Measurements from ENCODE around the gene NRG2. TPM values are rescaled to one million over a fixed set of nuclear protein-coding genes. Genes with fewer than 3 reads are reported as not detected.

NRG2 gene
- total and polyA plus RNA-seq, 2 donors (not counting 3 experiments of a cell fraction or from before 2014, with no cell fraction given): 0.26 to 0.42 TPM

DNA sequence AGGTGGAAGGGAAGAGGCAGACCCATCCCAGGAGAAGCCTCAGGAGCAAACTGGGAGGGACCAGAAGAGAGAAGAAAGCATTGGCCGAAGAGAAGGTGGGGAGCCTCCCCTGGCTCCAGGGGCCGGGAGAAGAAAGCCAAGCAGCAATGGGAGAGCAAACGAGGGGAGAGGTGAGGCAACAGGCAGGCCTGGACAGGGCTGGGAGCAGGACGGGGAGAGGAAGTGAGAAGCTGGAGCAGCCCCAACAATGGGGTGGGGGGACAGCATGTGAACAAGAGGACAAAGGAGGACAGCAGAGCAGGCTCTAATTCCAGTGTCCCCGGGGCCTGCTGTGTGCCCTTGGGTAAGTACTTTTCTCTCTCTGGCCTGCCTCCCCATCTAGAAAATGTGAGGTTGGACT, 132.2 kb downstream of the NRG2 start:
- no TSS peak for BruUV-seq (replicated peaks)
- H3K27me3 ChIP-seq (ENCODE audit: control insufficient read depth in 2 of 2, insufficient read depth in 2 of 2, low read length in 2 of 2): peaks cover 13 to 17% of the 10 kb centered on the region in 2 experiments
- H3K27ac ChIP-seq (ENCODE audit: insufficient read depth, low read depth, low read length): no peak overlapping the region
- intact Hi-C loops (cut with micrococcal nuclease) (no loop called here), dilution Hi-C loops (cut with MboI; ENCODE audit: extremely low pct_ligation_motif_present, low sequenced_read_pairs) (no loop called here)
- DNase-seq (ENCODE audit: low read depth, low spot score) (no peak), FAIRE-seq (no peak)
- H3K4me3 ChIP-seq (replicated peaks in 1 of 3; ENCODE audit: insufficient read depth in 1 of 3, low read depth in 1 of 3, low read length in 3 of 3): no peak overlapping the region
- no peaks in the 10 kb centered on the region for H3K9me1 ChIP-seq (replicated peaks; ENCODE audit: control insufficient read depth, extremely low read depth, insufficient read depth, low read length)
- no peak overlapping the region for H2AFZ ChIP-seq (ENCODE audit: low read depth, low read length)
- TF ChIP-seq POLR2A (IDR thresholded peaks at IDR 0.05; ENCODE audit: low read depth, low read length) (no peak), EZH2 (IDR thresholded peaks at IDR 0.05; ENCODE audit: borderline replicate concordance, low read depth, low read length, severe bottlenecking) (no peak), GATA2 (IDR thresholded peaks at IDR 0.05; ENCODE audit: insufficient read depth, insufficient read length, low read depth, low read length) (no peak), POLR2AphosphoS5 (IDR thresholded peaks at IDR 0.05; ENCODE audit: insufficient read depth, low read depth, low read length) (no peak), JUN (IDR thresholded peaks at IDR 0.05; ENCODE audit: borderline replicate concordance, insufficient read depth, insufficient read length, low read depth) (no peak)
- TF ChIP-seq, protein P1, sequence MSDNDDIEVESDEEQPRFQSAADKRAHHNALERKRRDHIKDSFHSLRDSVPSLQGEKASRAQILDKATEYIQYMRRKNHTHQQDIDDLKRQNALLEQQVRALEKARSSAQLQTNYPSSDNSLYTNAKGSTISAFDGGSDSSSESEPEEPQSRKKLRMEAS (IDR thresholded peaks at IDR 0.05; ENCODE audit: insufficient read depth, insufficient read length): no peak
- TF ChIP-seq, protein P2, sequence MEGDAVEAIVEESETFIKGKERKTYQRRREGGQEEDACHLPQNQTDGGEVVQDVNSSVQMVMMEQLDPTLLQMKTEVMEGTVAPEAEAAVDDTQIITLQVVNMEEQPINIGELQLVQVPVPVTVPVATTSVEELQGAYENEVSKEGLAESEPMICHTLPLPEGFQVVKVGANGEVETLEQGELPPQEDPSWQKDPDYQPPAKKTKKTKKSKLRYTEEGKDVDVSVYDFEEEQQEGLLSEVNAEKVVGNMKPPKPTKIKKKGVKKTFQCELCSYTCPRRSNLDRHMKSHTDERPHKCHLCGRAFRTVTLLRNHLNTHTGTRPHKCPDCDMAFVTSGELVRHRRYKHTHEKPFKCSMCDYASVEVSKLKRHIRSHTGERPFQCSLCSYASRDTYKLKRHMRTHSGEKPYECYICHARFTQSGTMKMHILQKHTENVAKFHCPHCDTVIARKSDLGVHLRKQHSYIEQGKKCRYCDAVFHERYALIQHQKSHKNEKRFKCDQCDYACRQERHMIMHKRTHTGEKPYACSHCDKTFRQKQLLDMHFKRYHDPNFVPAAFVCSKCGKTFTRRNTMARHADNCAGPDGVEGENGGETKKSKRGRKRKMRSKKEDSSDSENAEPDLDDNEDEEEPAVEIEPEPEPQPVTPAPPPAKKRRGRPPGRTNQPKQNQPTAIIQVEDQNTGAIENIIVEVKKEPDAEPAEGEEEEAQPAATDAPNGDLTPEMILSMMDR (IDR thresholded peaks at IDR 0.05; ENCODE audit: extremely low read depth in 1 of 2, insufficient read depth in 1 of 2, low read depth in 1 of 2, low read length in 2 of 2): no peak
- no peaks in the 10 kb centered on the region for H3K4me1 ChIP-seq (ENCODE audit: control insufficient read depth, extremely low read depth, insufficient read depth, low read length)
- H4K20me1 ChIP-seq (replicated peaks; ENCODE audit: control insufficient read depth, extremely low read depth, insufficient read depth, low read length): no peaks in the 10 kb centered on the region
- no peak overlapping the region for H3K4me2 ChIP-seq (ENCODE audit: insufficient read depth, low read length)
- H3K36me3 ChIP-seq (ENCODE audit: control insufficient read depth in 2 of 2, extremely low read depth in 1 of 2, insufficient read depth in 2 of 2, low read length in 2 of 2): no peaks in the 10 kb centered on the region
- no peaks in the 10 kb centered on the region for H3K79me2 ChIP-seq (ENCODE audit: control insufficient read depth, insufficient read depth, low read length)
- no peak overlapping the region for H3K9ac ChIP-seq (replicated peaks; ENCODE audit: extremely low read depth, insufficient read depth, low read length)
- ChIA-PET POLR2A (no interaction called here), CTCF (no interaction called here)
- no peaks in the 10 kb centered on the region for H3K9me3 ChIP-seq (replicated peaks; ENCODE audit: control insufficient read depth, insufficient read depth, low read length)

Measured in endothelial cell of umbilical vein (primary cell).